ENCODE results near the gene TSPY8.
"Not testable (repeated sequence)": the region's sequence is repeated elsewhere in the genome, so short reads cannot be mapped to it uniquely, and the experiment has no call there.

The TSPY8 gene

GRCh38 chrY:9357497-9357896 is at the start of gene TSPY8:
TSPY8 (plus strand) TSS chrY:9357797; CDS start chrY:9357843, 46 bp downstream.
- not testable (repeated sequence) for DNase-seq

- no peak for DNase-seq
These were observed 36.6 kb upstream of the TSPY8 start for GRCh38 chrY:9320996-9321395.

- DNase-seq = not testable (repeated sequence)
These were observed 20.4 kb upstream of the TSPY8 start, which contains the start of gene TSPY4 for GRCh38 chrY:9337164-9337563. TSPY4 (plus strand) TSS chrY:9337464; CDS start chrY:9337510, 46 bp downstream.

GRCh38 chrY:9396527-9396926 is 38.9 kb downstream of the TSPY8 start:
- not testable (repeated sequence) for DNase-seq

GRCh38 chrY:9398121-9398520 is 40.5 kb downstream of the TSPY8 start, which contains the start of gene TSPY3:
TSPY3 (plus strand) TSS chrY:9398421; CDS start chrY:9398467, 46 bp downstream.
- DNase-seq = not testable (repeated sequence)

Measured in hippocampal formation (tissue), 2 donors.